Stomach smooth muscle (tissue), 2 donors: Measurements from ENCODE around the gene EXOC1.
"Not testable (repeated sequence)": the region's sequence is repeated elsewhere in the genome, so short reads cannot be mapped to it uniquely, and the experiment has no call there.

Experiments used
- H3K27ac ChIP-seq: one replicate; pipeline ENCODE4 v1.7.0; 2013; ENCODE audit warnings: mild to moderate bottlenecking, low read length, inconsistent platforms
- H3K27me3 ChIP-seq, 2 donors: one replicate each; pipeline ENCODE4 v1.7.0; 2013; ENCODE audit warnings: low read length in 2 of 2; ENCODE audit not compliant: insufficient read depth in 2 of 2, control insufficient read depth in 1 of 2
- H3K36me3 ChIP-seq, 2 donors: one replicate each; pipeline ENCODE4 v1.7.0; 2013; ENCODE audit warnings: low read length in 2 of 2; ENCODE audit not compliant: control insufficient read depth in 2 of 2, insufficient read depth in 2 of 2
- H3K4me1 ChIP-seq: one replicate; pipeline ENCODE4 v1.7.0; 2013; ENCODE audit warnings: low read length; ENCODE audit not compliant: control insufficient read depth, insufficient read depth
- H3K4me3 ChIP-seq, 2 donors: one replicate each; pipeline ENCODE4 v1.7.0; 2013; ENCODE audit warnings: low read length in 2 of 2
- H3K9ac ChIP-seq, 2 donors: one replicate each; pipeline ENCODE4 v1.7.0; 2013; ENCODE audit warnings: low read length in 2 of 2, mild to moderate bottlenecking in 1 of 2
- H3K9me3 ChIP-seq, 2 donors: one replicate each; pipeline ENCODE4 v1.7.0; 2013; ENCODE audit warnings: low read length in 2 of 2; ENCODE audit not compliant: control insufficient read depth in 2 of 2
- donor health status: healthy.
- donor health status: Pancreatic carcinoma.

The EXOC1 gene

DNA sequence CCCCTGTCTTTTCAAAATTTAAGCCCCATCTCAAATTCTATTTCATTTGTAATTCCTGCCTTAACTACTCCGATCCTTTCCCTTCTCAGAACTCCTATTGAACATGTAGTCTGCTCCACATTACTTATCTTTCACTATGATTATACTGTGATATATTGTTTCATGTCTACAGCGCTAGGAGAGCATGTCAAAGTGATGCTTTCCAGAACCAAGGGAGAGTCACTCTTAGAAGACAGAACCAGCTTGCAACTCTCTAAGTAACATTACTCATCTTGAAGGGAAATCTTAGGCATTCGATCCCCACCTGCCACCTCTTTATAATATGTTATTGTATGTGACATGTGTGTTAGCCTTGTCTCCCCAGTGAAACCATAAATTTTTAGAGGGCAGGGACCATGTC lies 23.4 kb upstream of the EXOC1 start:
- Histone ChIP-seq H3K4me3 (no peak overlapping the region), H3K9me3 (no peaks in the 10 kb centered on the region), H3K27ac (no peak overlapping the region), H3K9ac (no peak overlapping the region), H3K27me3 (peaks cover 0 to 2% of the 10 kb centered on the region in 2 donors), H3K4me1 (no peaks in the 10 kb centered on the region), H3K36me3 (no peaks in the 10 kb centered on the region)

DNA sequence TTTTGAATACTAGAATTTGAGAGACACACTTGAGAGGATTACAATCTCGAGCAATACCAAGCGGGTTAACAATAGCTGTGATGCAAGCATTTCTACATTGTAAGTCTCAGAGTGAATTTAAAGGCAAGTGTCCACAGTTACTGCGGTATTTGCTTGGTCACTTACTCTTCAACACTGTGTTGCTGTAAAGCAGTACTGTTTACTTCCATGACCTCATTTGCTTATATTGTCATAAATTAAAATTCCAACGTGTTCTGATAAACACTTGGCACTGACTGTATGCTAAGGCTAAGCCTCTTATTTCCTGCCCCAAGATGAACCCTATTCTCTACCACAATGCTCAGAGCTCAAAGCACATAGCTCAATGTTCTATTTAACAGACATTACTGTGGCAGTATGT lies 22.7 kb upstream of the EXOC1 start:
- H3K27ac ChIP-seq: no peak overlapping the region
- peaks cover 0 to 2% of the 10 kb centered on the region in 2 donors for H3K27me3 ChIP-seq
- no peak overlapping the region for H3K9ac ChIP-seq
- no peaks in the 10 kb centered on the region for H3K9me3 ChIP-seq
- H3K36me3 ChIP-seq: no peaks in the 10 kb centered on the region
- H3K4me1 ChIP-seq: no peaks in the 10 kb centered on the region
- H3K4me3 ChIP-seq: no peak overlapping the region

DNA sequence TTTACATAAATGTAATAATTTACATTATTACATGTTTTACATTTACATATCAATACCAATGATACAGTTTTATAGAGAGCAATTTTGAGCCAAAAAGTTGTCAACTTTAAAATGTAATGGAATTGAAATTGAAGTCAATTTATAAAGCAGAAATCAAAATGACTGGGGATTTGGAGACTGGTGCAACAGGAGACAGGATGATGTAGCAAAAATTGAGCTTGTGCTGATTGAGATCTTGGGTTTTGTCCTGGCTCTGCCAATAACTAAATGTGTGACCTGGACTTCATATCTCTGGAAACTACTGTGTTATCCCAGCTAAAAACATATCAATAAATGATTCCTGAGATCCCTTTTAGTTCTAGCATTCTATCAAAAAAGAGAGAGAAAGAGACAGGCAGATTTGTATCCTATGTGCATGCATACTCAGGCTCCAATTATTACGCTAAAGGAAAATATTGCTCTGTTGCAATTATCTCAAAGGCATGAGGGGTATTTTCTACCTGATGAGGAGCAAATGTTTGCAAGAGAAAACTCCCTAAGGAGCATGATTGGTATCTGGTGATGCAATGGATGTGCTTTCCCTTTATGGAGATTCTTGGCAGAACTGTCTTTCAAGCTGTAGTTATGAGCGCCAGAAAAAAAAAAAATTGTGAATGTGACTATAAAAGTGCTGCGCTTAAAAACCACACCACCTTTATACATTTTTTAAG lies 19.2 kb upstream of the EXOC1 start:
- no peaks in the 10 kb centered on the region for H3K9me3 ChIP-seq
- H3K9ac ChIP-seq: no peak overlapping the region
- no peaks in the 10 kb centered on the region for H3K27me3 ChIP-seq
- H3K4me1 ChIP-seq: no peaks in the 10 kb centered on the region
- no peaks in the 10 kb centered on the region for H3K36me3 ChIP-seq
- H3K27ac ChIP-seq: no peak overlapping the region
- H3K4me3 ChIP-seq: no peak overlapping the region

DNA sequence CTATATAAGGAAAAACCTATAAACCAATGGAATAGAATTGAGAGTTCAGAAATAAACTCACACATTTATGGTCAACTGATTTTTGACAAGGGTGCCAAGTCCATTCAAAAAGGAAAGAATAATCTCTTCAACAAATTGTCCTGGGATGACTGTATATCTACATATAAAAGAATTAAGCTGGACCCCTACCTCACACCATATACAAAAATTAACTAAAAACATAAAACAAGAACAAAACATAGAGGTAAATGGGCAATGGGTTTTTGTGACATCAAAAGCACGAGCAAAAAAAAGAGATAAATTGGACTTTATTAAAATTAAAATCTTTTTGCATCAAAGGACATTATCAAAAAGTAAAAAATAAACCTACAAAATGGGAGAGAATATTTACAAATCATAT lies 15.5 kb upstream of the EXOC1 start:
- H3K4me1 ChIP-seq: no peaks in the 10 kb centered on the region
- H3K36me3 ChIP-seq: no peaks in the 10 kb centered on the region
- no peak overlapping the region for H3K27ac ChIP-seq
- H3K9ac ChIP-seq: no peak overlapping the region
- H3K27me3 ChIP-seq: peaks cover 0 to 4% of the 10 kb centered on the region in 2 donors
- H3K4me3 ChIP-seq: no peak overlapping the region
- H3K9me3 ChIP-seq: no peaks in the 10 kb centered on the region

DNA sequence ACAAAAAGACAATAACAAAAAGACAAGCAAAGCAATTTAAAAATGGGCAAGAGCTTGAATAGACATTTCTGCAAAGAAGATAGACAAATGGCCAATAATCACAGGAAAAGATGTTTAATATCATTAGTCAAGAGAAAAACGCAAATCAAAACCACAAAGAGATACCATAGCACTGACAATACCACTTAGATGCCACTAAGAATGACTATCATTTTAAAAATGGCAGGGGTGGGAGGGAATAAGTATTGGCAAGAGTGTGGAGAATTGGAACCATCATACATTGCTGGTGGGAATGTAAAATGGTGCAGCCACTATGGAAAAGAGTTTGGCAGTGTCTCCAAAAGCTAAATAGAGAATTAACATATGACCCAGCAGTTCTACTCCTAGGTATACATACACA lies 15.1 kb upstream of the EXOC1 start:
- no peak overlapping the region for H3K9ac ChIP-seq
- peaks cover 0 to 4% of the 10 kb centered on the region in 2 donors for H3K27me3 ChIP-seq
- no peaks in the 10 kb centered on the region for H3K4me1 ChIP-seq
- no peaks in the 10 kb centered on the region for H3K9me3 ChIP-seq
- no peak overlapping the region for H3K27ac ChIP-seq
- H3K4me3 ChIP-seq: no peak overlapping the region
- no peaks in the 10 kb centered on the region for H3K36me3 ChIP-seq

DNA sequence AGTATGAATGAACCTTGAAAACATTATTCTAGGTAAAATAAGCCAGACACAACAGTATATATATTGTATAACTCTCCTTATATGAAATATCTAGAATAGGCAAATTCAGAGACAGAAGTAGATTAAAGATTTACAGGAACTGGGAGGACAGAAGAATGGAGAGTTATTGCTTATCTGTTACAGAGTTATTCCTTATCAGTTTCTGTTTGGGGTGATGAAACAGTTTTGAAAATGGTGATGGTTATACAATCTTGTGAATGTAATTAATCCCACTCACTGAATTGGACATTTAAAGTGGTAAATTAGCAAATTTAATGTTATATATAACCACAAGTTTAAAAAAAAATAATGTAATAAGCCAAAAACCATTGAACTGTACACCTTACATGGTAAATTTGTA lies 14.5 kb upstream of the EXOC1 start:
- Histone ChIP-seq H3K4me1 (no peaks in the 10 kb centered on the region), H3K9ac (no peak overlapping the region), H3K27me3 (peaks cover 0 to 4% of the 10 kb centered on the region in 2 donors), H3K36me3 (no peaks in the 10 kb centered on the region), H3K4me3 (no peak overlapping the region), H3K27ac (no peak overlapping the region), H3K9me3 (no peaks in the 10 kb centered on the region)

DNA sequence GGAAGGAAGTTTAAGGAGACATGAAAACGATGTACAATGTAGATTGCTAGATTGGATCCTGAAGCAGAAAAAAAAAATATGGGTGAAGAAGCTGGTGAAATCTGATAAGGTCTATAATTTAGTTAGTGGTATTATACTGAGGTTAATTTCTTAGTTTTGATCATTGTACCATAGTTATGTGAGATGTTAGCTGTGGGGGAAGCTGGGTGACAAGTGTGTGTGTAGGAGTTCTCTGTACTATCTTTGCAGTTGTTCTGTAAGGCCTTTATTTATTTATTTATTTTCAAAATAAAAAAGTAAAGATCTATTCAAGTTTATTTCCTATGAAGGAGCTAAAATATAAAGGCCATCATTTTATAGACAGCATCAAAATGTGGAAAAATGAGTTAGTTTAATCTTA lies 12.5 kb upstream of the EXOC1 start:
- Histone ChIP-seq H3K9ac (no peak overlapping the region), H3K4me3 (no peak overlapping the region), H3K4me1 (no peaks in the 10 kb centered on the region), H3K27me3 (peaks cover 0 to 4% of the 10 kb centered on the region in 2 donors), H3K9me3 (no peaks in the 10 kb centered on the region), H3K36me3 (no peaks in the 10 kb centered on the region), H3K27ac (no peak overlapping the region)

DNA sequence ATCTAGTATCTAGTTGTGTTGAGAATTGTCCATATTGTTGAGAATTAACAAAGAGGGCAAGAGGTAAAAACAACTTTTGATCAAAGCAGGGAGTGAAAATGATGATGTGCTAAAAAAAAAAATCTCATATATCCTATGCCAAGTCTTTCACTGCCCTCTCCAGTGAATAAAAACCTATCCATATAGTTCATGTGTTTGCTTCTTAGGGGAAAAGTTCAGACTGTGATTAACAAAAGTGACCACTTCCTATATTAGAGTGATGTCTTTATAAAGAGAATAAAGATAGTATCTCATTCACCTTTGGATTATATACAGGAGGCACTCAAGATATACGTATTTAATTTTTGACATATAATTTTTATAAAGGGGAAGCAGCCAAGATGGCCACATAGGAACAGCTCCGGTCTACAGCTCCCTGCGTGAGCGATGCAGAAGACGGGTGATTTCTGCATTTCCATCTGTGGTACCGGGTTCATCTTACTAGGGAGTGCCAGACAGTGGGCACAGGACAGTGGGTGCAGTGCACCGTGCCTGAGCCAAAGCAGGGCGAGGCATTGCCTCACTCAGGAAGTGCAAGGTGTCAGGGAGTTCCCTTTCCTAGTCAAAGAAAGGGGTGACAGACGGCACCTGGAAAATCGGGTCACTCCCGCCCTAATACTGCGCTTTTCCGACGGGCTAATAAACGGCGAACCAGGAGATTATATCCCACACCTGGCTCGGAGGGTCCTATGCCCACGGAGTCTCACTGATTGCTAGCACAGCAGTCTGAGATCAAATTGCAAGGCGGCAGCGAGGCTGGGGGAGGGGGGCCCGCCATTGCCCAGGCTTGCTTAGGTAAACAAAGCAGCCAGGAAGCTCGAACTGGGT lies 11.8 kb upstream of the EXOC1 start:
- H3K27me3 ChIP-seq, H3K27ac ChIP-seq, H3K4me1 ChIP-seq, H3K9ac ChIP-seq, H3K4me3 ChIP-seq, H3K36me3 ChIP-seq, H3K9me3 ChIP-seq: not testable (repeated sequence)

DNA sequence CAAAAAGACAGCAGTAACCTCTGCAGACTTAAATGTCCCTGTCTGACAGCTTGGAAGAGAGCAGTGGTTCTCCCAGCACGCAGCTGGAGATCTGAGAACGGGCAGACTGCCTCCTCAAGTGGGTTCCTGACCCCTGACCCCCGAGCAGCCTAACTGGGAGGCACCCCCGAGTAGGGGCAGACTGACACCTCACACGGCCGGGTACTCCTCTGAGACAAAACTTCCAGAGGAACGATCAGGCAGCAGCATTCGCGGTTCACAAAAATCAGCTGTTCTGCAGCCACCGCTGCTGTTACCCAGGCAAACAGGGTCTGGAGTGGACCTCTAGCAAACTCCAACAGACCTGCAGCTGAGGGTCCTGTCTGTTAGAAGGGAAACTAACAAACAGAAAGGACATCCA lies 11.1 kb upstream of the EXOC1 start:
- H3K4me1 ChIP-seq, H3K9me3 ChIP-seq, H3K4me3 ChIP-seq, H3K27ac ChIP-seq, H3K9ac ChIP-seq, H3K27me3 ChIP-seq, H3K36me3 ChIP-seq: not testable (repeated sequence)

DNA sequence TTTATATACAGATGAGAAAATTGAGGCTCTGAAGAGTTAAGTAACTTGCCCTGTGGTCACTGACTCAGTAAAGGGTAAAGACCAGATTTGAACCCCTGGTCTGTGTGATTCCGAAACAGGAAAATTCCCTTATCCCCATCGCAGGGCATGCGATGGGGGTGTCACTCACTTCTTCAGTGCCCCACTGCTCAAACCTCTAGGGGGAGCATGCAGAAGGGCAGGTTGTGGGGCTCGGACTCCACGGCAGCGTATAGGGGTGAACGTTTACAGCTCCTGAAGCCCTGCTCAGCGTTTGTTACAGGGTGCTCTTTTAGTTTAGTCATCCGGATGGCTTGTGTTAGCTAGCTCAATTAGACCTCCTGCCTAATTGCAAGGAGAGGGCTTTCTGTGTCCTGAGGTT lies 3.7 kb upstream of the EXOC1 start:
- H3K9me3 ChIP-seq: no peaks in the 10 kb centered on the region
- no peaks in the 10 kb centered on the region for H3K4me1 ChIP-seq
- H3K9ac ChIP-seq: no peak overlapping the region
- H3K4me3 ChIP-seq: no peak overlapping the region
- H3K36me3 ChIP-seq: no peaks in the 10 kb centered on the region
- H3K27me3 ChIP-seq: peaks cover 0 to 2% of the 10 kb centered on the region in 2 donors
- no peak overlapping the region for H3K27ac ChIP-seq

DNA sequence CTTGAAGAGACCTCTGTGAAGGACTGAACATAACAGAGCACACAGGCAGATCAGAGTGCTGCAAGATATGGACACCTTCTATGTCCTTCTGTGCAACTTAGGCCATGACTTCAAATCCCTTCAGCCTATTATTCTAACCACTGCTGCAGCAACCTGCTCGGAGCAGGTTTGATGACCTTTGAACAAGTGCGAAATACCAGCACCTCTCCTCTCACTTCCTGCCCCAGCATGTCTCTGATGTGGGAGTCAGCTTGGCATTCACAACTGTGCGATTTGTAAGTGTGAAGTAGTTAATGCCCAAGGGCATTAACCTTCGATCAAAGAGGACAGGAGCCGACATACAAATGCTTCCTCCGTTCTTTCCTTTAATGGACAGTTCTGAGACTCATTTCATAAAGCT lies 1.6 kb upstream of the EXOC1 start:
- Histone ChIP-seq H3K4me1 (no peaks in the 10 kb centered on the region), H3K4me3 (no peak overlapping the region), H3K36me3 (no peaks in the 10 kb centered on the region), H3K27ac (no peak overlapping the region), H3K27me3 (peaks cover 0 to 2% of the 10 kb centered on the region in 2 donors), H3K9me3 (no peaks in the 10 kb centered on the region), H3K9ac (no peak overlapping the region)
